HG03280 (cell line): ENCODE measurements around the gene C3orf85.
"Not testable (repeated sequence)": the region's sequence is repeated elsewhere in the genome, so short reads cannot be mapped to it uniquely, and the experiment has no call there.

Source experiments
- ATAC-seq: cut with Tn5 transposase; IDR thresholded peaks from one replicate; pipeline ENCODE4 v1.9.1; 2021; ENCODE audit warnings: mild to moderate bottlenecking, moderate library complexity; ENCODE audit not compliant: unreplicated experiment

C3orf85 gene

GRCh38 chr3:109136523-109136922, at the start of gene C3orf85:
Gene C3orf85 (plus strand): TSS chr3:109136719. CDS start chr3:109136848, 129 bp downstream.
- no peak for ATAC-seq

- no peak for ATAC-seq
These were observed 47.3 kb upstream of the C3orf85 start for GRCh38 chr3:109089265-109089664.

GRCh38 chr3:109091846-109092245, 44.7 kb upstream of the C3orf85 start:
- no peak for ATAC-seq

GRCh38 chr3:109093561-109093960, 43.0 kb upstream of the C3orf85 start:
- ATAC-seq: no peak

- ATAC-seq: no peak
These were observed 41.4 kb upstream of the C3orf85 start for GRCh38 chr3:109095166-109095565.

- ATAC-seq: no peak
These were observed 38.4 kb upstream of the C3orf85 start for GRCh38 chr3:109098079-109098644.

GRCh38 chr3:109109574-109109973, 26.9 kb upstream of the C3orf85 start:
- ATAC-seq: no peak

GRCh38 chr3:109112946-109113760, 23.4 kb upstream of the C3orf85 start:
- no peak for ATAC-seq

- no peak for ATAC-seq
These were observed 21.8 kb upstream of the C3orf85 start for GRCh38 chr3:109114746-109115145.

GRCh38 chr3:109115451-109115850, 21.1 kb upstream of the C3orf85 start:
- ATAC-seq: no peak

- no peak for ATAC-seq
These were observed 20.5 kb upstream of the C3orf85 start for GRCh38 chr3:109116031-109116430.

GRCh38 chr3:109117939-109118338, 18.6 kb upstream of the C3orf85 start, which contains the start of gene MORC1:
Gene MORC1 (minus strand): TSS chr3:109118134. CDS start chr3:109118059, 75 bp downstream.
- no peak for ATAC-seq

- no peak for ATAC-seq
These were observed 17.9 kb upstream of the C3orf85 start for GRCh38 chr3:109118584-109118983.

- no peak for ATAC-seq
These were observed 13.8 kb upstream of the C3orf85 start for GRCh38 chr3:109122690-109123089.

- no peak for ATAC-seq
These were observed 10.6 kb upstream of the C3orf85 start for GRCh38 chr3:109125902-109126301.

GRCh38 chr3:109127553-109127952, 9.0 kb upstream of the C3orf85 start:
- no peak for ATAC-seq

GRCh38 chr3:109131276-109131675, 5.2 kb upstream of the C3orf85 start:
- ATAC-seq: no peak

- no peak for ATAC-seq
These were observed 3.6 kb upstream of the C3orf85 start for GRCh38 chr3:109132801-109133473.

- ATAC-seq: not testable (repeated sequence)
These were observed 3.1 kb upstream of the C3orf85 start for GRCh38 chr3:109133474-109133816.

GRCh38 chr3:109137761-109138160, 1.2 kb downstream of the C3orf85 start:
- no peak for ATAC-seq

GRCh38 chr3:109140318-109140717, 3.8 kb downstream of the C3orf85 start:
- no peak for ATAC-seq

GRCh38 chr3:109143646-109144045, 7.1 kb downstream of the C3orf85 start:
- ATAC-seq: no peak
